HPDE6-E6E7 (cell line): ENCODE data around the gene KNSTRN.
A peak's percentile ranks its signal among the peaks of the same experiment; 100 is the strongest.

Experiments used
- DNase-seq: peaks from one replicate; pipeline ENCODE4 v3.0.0; 2011; ENCODE audit warnings: missing footprints; ENCODE audit errors: extremely low spot score

The KNSTRN gene, protein sequence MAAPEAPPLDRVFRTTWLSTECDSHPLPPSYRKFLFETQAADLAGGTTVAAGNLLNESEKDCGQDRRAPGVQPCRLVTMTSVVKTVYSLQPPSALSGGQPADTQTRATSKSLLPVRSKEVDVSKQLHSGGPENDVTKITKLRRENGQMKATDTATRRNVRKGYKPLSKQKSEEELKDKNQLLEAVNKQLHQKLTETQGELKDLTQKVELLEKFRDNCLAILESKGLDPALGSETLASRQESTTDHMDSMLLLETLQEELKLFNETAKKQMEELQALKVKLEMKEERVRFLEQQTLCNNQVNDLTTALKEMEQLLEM

DNA sequence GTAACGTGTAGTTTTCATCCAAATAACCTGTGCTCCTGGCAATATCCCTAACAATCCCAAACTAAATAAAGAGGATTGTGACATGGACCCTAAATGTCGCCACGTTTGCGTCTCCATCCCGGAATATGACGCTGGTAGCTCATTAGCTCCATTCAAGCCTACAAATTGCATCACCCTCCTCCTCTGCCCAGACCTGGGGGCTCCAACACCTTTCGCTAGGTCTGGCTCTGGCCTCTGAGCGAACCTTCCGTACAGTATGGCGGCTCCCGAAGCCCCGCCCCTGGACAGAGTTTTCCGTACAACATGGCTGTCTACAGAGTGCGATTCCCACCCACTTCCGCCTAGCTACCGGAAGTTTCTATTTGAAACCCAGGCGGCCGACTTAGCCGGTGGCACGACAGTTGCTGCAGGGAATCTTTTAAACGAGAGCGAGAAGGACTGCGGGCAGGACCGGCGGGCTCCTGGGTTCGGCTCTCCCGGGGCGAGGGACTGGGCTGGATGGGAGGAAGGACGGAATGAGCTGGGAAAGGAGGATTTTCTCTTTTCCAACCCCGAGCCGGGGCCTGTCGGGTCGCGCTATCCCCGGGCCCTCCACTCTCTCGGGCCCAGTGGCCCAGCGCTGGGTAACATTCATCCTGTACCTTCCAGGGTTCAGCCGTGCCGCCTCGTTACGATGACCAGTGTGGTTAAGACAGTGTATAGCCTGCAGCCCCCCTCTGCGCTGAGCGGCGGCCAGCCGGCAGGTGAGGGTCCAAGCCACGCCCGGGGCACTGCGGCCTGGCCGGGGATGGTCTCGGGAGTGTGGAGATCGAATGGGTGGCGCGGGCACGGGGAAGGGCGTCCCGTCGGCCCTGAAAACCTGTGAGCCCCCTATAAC is at the start of gene KNSTRN:
TSS of gene KNSTRN (plus strand) at position 142 of the 877 bp plus-strand sequence. CDS start at position 257, 115 bp downstream.
- DNase-seq = peak; percentile 83

DNA sequence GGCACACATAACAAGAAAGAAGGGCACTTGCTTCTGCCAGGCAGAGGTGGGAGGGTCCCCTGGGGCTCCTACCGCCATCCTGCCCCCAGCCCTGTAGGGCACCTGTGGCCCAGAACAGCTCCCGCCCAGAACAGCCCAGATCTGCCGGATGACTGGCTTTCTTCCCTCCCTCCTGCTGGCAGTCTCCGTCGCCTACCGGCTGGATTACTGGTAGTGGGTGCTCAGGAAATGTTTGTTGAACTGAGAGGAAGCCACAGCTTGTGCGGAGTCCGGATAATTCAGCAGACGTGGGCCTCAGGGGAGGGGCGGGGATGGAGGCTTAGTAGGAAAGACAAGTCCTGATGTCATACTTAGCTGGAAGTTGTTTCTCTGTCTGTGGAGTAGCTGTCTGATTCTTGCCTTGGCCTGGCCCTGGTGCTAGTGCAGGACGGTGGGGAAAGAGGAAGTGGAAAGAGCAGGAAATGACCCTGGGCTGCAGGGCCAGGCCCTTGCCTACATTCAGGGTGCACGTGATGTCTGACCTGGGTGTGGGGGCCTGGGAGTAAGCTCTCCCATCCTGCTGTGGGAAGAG is 48.5 kb upstream of the KNSTRN start:
- DNase-seq = no peak

DNA sequence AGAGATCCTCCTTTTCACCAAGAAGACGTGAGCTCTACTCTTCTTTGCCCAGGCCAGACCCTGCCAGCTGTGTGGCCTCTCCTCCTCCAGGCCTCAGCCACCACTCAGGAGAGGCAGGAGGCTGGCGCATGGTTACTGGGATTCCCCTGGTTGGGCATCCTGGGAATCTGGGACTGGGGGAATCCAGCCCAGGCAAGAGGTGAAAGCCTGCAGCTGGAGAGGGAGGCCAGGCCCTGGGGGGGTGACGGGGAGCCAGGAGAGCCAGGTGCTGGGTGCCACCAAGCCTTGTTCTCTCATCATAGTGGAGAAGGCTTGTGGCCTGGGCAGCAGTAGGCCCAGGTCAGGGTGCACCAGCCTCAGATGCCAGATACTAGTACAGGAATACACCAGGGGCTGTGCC is 48.0 kb upstream of the KNSTRN start:
- DNase-seq = no peak

DNA sequence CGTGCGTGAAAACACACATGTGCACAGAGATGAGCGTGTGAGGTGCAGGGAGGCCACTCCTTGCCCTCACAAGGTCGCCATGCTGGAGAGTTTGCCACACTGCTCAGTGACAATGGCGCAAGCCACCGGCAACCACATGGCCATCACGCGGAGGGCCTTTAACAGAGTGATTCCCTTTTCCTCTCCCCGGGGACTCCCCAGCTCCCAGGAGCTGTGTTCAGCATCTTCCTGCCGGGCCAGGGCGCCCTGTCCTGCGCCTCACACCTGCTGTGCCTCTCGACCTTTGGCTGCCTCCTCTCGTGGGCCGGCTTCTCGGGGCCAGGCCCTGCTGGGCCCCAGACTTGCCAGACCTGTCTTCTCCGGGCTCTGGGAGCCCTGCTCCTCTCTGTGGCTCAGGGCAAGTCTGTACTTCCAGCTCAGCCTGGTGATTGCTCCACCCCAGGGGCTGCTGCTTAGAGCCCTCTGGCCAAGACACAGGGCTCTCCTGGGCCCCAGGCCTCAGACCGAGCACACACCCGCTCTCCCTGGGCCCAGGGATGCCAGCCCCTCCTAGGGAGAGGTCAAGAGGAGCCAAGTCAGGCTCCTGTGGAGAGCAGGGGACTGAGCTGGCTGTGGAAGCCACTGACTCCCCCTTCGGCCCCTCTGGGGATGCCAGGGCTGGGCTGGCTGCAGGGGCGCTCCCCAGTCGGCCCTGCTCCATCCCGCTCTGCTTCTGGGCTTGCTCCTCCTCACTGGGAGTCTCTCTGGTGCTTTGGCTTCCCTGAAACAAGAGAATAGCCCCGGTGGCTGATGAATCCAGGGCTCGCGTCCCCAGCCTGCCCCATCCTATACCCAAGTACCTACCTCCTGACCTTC is 47.4 kb upstream of the KNSTRN start:
- DNase-seq = no peak

DNA sequence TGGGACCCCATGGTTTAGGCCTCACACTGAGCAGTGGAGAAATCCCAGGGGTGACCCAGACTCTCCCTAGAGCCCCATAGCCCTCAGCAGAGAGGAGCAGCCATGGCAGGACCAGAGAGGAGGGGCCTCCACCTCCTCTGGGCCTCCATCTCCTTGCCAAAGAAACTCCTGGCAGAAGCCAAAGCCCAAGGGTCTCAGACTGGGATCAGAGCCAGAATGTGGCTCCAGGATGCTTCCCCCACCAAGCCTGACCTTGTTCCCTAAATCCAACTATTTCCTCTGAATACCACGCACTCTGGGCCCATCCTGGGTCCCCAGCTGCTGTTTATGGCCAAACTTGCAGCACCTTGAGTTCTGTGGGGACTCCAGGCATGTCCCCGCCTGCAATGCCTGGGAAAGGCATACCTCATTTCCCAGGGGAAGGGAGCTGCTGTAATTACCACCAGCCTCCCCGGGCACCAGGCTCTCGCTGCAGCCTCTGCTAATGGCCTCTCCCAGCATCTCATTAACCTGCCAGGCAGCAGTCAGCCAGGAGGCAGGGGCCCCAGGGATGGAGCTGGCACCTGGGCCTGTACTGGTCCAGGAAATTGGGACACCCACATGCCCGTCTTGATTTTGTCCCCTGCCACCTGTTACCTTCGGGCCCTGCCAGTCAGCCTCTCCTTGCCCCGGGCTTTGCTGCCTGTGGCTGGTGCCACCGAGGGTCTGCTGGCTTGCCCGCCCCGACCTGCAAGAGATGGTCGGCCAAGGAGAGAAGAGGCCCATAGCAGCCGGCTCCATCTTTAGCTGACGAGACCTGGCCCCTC is 46.4 kb upstream of the KNSTRN start:
- DNase-seq = no peak

DNA sequence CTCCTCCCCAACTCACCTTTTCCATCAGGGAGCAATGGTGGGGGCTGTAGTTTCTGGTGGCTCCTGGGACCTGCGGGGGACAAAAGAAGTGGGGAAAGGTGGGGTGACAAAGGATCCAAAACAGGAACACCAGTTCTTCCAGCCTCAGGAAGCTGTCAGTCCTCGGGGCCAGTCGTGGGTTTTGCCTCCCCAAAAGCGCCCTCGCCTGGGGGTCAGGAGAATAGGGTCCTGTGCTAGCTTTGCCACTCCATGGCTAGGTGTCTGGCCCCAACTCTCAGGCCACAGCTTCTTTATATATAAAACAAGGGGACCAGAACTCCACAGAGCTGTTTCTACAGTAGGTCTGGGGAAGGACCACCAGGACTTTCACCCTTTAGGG is 45.8 kb upstream of the KNSTRN start:
- DNase-seq = no peak

DNA sequence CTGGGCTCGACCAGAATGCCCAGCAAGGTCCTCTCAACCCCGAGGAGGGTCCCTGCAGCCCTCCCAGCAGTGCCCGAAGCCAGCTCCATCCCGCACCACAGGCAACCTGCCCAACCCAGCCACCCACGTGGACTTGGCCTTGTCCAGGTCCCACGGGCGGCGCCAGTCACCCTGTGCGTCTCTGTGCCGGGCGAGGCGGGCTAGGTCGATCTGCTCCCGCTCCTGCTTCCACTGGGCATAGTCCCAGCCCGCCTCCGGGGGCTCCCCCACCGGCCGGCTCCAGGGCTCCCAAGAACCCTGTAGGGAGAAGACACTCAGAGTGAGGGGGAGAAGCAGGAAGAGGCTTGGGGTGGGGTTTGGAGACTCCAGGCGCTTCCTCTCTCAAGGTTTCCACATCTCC is 44.9 kb upstream of the KNSTRN start:
- DNase-seq = no peak

DNA sequence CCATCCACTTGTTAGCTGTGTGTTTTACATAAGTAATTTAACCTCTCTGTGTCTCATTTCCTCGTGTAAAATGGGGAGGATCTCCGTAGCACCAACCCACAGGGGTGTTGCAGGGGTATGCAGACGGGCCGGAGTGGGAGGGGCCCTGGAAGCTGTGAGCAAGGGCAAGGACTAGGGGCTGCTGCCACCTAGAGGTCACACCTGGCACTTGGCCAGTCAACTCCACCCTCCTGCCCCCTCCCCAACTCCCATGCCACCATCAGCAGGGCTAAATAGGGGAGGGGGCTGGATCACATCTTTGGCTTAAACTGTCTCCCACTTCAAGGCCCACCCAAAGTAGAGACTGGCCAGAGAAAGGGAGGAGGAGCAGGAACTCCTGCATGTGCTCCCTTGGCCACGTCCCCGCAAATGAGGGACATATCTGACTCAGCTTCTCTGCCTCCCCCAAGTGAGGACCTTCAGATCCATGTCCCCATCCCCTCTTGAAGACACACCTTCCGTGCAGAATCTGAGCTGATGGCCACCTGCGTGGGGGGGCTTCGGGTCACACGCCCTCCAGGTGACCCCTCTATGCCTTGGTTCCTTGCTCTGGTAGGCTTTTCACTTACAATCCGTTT is 44.4 kb upstream of the KNSTRN start:
- no peak for DNase-seq

DNA sequence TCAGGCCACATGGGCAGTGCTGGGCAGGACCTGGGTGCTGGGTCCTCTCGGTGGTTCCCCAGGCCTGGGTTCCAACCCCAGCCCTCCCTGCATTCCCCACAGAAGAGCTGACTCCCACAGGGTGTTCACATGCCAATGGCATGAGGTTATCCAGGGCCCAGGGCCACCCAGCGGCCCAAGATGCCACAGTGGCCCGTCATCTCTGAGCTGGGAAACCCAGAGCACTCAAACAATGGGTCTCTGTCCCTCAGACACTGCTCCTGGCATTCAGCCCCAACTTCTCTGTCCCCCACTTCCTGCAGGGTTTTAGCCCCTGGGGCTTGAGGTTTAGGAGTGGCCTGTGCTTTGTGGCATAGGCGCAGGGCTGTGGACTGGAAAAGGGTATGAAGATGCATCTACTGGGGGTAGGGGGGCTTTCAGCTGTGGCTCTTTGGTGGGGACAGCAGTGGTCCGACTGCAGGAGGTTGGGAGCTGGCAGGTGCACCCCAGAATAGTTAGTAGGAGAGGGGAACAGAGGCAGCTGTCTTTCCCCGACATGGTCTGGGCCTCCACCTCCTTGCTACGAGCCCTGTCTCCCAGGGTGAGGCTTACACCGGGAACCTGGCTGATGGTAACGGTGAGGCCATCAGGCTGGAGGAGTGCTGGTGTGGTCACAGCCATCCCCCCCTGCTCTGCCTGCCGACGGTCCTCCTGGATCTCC is 43.5 kb upstream of the KNSTRN start:
- DNase-seq = no peak

DNA sequence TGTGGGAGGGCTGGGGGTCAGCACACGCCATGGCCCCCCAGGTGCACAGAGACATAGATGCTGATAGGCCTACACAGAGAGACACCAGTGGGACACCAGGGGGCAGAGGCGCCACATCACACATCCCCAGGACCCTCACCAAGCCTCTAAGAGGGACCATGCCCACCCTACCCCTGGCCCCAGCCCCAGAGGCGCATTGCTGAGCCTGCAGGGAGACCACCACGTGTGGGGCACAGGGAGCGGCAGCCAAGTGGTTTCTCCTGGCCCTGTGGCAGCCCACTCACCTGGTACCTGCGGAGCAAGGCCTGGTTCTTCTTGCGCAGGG is 42.9 kb upstream of the KNSTRN start:
- no peak for DNase-seq

DNA sequence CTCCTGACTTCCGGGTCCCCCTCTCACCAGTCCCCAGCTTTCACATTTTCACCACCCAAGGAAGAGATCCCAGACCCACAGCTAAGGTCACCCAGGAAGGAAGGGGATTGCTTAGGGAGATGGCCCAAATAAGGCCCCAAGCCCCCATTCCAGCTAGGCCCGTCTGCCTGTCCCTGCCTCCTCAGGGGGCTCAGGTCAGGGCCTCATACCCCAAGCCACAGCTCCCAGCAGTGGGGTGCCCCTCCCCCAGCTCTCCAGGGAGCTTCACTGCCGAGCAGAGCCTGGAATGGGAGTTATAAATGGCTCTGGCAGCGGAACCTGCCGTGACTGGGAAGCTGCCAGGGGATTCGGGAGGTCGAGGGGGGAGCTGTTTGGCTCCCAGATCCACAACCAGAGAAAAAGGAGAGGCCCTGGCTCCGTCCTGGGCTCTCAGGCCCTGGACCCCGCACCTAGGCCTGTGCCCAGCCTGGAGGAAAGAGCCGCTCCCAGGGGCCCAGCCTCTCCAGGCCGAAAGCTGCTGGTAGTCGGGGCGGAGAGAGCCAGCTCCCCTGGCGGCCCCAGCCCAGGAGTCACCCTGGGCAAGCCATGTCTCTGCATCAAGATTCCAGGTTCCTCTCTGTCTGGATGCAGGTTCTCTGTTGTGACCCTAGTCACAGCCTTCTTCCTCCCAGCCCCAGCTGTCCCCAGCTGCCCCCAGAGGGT is 42.3 kb upstream of the KNSTRN start:
- no peak for DNase-seq

DNA sequence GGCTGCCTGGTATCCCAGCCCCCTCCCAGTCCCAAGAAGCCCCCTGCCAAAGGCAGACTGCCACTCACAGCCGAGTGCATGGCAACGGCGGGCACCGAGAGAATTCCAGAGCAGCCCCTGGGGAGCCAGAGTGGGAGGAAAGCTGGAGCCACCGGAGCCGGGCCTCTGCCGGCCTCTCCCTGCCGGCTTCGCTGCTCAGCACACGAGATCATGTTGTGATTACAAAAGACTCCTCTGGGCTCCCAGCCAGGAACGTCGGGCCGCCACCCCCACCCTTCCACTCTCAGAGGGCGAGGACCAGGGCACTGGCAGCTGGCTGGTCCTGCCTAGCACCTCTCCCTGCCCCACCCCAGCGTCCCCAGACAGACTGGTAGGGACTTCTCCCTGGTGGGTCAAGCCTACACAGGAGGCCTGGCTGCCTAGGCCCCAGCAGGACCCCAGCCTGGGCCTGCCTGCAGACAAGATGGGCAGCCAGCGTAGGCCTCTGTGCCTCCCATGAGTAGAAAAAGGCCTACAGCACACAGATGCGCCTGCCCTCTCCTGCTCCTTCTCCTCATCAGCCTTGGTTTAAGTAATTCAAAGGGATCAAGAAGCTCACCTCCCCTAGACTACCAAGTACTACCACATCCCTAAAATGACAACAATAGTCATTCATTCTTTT is 41.7 kb upstream of the KNSTRN start, which contains the start of gene CCDC9B:
TSS of gene CCDC9B (minus strand) at position 200 of the 661 bp plus-strand sequence. CDS start at position 80, 120 bp downstream.
- peak; percentile 84 for DNase-seq

DNA sequence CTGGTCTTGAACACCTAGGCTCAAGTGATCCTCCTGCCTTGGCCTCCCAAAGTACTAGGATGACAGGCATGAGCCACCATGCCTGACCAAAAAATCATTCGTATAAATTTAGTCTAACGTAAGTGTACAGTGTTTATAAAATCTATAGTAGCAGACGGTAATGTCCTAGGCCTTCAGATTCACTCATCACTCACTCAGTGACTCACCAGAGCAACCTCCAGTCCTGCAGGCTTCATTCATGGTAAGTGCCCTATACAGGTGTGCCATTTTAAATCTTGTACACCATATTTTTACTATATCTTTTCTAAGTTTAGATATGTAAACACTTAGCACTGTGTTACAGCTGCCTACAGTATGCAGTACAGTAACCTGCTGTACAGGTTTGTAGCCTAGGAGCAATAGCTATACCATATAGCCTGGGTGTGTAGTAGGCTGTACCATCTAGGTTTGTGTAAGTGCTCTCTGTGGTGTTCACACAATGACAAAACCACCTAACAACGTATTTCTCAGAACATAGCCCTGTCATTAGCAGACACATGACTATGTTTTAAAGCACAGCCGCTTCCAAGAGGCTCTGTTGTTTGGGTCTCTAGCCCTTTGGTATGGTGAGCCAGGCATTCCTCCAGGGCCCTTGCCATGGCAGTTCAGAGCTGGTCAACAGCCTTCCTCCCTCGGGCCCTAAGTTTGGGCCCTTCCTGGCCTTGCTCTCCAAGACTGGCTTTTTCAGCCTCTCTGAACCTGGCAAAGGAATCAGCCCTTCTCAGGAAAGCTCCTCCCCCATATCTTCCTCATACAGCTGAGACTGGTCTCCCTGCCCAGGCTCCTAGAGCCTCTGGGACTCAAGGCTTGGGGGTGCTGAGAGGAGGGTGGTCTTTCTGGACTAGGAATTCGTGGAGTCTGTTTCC is 39.9 kb upstream of the KNSTRN start:
- no peak for DNase-seq

DNA sequence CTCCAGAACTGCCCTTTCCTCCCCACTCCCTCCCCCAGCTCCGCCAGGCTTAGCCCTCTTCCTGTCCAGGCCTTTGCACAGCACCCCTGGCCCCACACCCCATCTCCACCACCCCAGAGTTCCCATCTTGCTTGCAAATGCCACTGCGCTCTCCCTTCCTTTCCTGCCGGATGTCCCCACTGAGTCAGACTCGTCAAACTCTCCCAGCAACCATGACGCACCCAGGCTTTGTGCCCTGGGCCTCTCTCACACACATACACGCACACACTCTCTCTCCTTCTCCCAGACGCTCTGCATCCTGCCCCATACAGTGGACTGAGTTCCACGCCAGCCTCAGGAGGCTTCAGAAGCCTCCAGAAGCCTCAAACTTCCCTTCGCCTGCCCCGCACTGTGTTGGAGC is 39.0 kb upstream of the KNSTRN start:
- peak; percentile 86 for DNase-seq

DNA sequence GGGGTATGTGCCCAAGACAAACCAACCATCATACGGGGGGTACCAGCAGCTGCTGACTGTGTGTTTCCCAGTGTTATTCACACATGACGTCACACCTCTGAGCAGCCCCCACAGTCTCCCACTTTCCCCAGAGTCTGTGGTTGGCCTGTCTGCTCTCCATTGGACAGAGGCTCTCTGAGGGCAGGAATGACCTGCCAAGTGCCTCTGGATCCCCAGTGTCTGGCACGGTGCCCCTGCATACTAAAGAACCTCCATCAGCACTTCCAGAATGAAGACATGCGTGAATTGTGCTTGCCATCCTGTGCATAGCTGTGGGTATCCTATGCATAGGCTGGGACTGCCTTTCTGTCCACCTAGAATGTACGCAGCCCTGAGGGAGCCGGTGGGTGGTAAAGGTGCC is 38.3 kb upstream of the KNSTRN start:
- no peak for DNase-seq

DNA sequence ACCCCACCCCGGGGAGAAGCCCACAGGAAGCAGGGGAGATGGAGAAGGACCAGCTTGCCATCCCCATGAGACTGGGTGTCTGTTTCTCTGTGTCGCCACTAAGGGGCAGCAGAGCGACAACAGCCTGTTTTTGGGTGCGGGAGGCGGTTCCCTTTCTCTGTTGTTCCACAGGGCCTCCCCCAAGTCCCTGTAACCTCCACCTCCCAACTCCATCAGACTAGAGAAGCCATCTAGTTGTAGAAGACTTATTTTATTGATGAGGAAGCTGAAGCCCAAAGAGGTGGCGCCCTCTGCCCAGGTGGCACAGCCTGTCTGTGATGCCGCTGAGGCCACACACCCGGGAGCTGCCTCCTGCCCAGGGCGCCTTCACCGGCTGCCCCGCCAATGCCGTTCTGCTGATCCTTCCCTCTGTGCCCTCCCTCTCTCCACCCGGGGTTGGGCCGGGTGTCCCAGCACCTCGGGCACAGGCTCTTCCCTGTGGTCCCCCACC is 37.8 kb upstream of the KNSTRN start:
- DNase-seq = no peak

DNA sequence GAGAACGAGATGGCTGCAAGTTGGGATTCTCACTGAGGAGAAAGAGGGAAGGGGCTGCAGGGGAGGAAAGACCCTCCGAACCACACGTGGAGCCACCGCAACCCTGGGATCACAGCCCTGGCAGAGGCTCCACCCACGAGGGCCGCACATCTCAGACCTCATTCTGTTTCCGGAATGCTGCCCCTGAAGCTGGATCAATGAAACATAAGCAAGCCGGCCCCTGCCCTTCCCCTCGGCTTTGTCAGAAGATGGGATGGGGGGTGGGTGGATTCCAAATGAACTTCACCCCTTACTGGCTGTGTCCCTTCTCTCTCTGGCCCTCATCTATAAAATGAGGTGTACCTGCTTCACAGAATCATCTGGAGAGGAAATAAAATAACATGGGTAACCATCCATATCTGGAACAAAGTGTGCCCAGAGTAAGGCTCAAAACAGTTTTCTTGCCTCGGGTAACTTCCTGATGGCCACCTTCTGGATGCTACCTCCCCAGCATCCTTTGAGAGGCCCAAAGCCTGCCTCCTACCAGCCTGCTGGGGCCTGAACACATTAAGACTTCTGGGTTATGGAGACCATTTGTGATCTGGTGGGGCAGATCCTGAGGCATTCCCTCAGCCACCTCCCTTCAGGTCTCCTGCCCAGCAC is 37.2 kb upstream of the KNSTRN start:
- DNase-seq = no peak
